ENCODE results near the gene MINPP1.

DNA sequence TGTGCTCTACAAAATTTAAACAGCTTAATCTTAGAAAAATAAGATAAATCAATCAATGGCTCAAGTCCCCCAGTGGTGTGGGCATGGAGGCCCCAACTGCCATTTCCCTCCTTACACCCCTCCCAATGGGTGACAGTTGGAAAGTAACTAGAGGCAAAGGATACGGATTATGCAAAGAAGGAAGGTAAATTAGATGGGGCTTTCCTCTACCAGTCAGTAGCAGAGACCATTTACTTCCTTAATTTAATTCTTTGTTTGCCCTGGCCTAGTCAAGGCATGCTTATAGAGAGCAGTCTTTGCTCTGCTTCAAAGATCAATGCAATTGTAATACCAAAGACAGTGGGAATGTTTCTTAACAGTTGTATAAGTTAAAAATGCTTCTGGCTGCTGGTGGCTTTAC, 91.7 kb downstream of the MINPP1 start:
- TF ChIP-seq, protein P1, sequence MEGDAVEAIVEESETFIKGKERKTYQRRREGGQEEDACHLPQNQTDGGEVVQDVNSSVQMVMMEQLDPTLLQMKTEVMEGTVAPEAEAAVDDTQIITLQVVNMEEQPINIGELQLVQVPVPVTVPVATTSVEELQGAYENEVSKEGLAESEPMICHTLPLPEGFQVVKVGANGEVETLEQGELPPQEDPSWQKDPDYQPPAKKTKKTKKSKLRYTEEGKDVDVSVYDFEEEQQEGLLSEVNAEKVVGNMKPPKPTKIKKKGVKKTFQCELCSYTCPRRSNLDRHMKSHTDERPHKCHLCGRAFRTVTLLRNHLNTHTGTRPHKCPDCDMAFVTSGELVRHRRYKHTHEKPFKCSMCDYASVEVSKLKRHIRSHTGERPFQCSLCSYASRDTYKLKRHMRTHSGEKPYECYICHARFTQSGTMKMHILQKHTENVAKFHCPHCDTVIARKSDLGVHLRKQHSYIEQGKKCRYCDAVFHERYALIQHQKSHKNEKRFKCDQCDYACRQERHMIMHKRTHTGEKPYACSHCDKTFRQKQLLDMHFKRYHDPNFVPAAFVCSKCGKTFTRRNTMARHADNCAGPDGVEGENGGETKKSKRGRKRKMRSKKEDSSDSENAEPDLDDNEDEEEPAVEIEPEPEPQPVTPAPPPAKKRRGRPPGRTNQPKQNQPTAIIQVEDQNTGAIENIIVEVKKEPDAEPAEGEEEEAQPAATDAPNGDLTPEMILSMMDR (IDR thresholded peaks at IDR 0.05) = no peak
- TF ChIP-seq POLR2AphosphoS5 (IDR thresholded peaks at IDR 0.05; ENCODE audit: low read depth, low read length) (no peak), SIN3A (IDR thresholded peaks at IDR 0.05; ENCODE audit: borderline replicate concordance, insufficient read depth, low read depth, low read length) (no peak), REST (IDR thresholded peaks at IDR 0.05; ENCODE audit: insufficient read depth in 1 of 2, low read depth in 2 of 2, low read length in 1 of 2) (no peak)
